Embryonic facial prominence (tissue), 1 donor: ENCODE data around the gene TMEM44.

ENCODE experiments used
- DNase-seq: peaks from one replicate; pipeline ENCODE4 v3.0.0-alpha.2; 2016; ENCODE audit errors: extremely low spot score

TMEM44 gene

DNA sequence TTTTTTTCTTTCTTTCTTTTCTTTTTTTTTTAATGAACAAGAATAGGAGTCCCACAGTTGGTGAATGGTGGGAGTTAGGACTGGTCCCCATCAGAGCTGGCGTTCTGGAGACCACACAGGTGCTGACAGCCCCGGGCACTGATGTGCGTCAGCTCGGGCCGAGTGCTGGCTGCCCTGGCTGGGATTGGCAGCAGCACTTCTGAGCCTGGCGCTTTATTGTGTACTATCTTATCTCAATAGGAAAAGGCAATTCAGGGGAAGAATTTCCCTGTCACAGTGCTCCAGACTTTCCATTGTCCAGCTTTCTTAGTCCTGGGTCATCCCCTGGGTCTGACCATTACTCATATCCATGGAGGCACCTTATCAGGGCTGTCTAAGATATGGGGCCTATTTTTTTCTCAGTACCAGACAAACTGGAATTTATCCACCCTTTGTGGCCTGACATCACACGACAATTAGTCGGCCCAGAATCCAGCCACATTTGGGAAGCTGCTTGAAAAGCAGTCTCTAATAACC lies 54.1 kb downstream of the TMEM44 start:
- no peak for DNase-seq

DNA sequence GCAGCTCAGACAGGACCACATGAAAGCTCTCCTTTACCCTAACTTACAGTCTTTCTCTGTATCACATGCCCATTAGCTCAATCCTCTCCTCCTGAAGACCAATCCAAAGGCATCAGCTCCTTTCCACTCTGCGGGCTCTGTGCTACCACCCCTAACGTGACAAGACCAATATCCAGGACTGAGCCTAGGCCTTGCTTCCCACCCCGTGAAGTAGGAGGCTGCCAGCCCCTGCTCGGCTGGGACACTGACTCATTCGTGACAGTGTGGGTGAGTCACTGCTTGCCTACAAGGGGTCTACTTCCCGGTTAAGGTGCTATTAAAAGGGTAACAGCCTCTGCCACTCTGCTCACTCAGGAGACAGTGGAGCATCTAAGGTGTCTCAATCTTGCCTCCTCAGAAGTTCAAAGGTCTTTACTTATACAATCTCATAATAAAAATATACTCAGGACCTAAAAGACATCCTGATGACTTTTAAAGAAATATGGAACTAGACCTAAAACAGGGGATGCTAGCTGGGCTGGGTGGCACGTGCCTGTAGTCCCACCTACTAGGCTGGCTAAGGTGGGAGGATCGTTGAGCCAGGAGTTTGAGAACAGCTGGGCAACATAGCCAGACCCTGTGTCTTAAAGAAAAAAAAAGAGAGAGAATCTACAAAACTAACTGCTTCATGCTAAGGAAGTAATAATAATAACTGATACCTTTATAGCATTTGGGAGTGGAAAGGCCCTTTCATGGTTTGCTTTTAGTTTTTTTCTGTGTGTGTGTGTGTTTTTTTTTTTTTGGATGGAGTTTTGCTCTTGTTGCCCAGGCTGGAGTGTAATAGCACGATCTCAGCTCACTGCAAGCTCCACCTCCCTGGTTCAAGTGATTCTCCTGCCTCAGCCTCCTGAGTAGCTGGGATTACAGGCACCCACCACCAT lies 55.0 kb downstream of the TMEM44 start:
- no peak for DNase-seq

DNA sequence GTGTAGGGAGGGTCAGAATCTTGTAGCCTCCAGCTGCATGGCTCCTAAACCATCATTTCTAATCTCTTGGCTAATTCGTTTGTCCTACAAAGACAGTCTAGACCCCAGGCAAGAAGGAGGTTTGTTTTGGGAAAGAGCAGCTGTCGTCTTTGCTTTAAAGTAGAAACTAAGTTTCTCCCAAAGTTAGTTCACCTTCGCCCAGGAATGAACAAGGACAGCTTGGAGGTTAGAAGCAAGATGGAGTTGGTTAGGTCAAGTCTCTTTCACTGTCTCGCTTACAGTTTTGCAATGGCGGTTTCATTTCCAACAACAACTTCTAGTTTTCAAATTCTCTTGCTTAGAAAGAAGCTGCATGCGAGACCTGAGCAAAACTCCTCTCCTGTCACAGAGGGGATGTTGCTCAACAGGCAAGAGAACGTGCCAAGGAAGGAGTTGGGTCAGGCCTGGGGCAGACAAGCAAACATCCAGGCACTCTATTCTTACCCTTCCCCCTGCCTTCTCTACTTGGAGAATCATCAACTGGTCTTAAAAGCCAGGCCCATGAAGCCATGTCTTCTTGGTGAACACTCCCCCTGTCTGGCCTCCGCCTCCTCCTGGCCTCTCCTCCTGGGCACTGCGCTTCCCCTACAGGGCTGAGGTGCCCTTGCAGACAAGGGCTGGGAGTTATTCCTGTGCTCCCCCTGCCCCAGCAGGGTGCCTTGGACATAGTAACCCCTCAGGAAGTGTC lies 57.6 kb downstream of the TMEM44 start:
- no peak for DNase-seq

DNA sequence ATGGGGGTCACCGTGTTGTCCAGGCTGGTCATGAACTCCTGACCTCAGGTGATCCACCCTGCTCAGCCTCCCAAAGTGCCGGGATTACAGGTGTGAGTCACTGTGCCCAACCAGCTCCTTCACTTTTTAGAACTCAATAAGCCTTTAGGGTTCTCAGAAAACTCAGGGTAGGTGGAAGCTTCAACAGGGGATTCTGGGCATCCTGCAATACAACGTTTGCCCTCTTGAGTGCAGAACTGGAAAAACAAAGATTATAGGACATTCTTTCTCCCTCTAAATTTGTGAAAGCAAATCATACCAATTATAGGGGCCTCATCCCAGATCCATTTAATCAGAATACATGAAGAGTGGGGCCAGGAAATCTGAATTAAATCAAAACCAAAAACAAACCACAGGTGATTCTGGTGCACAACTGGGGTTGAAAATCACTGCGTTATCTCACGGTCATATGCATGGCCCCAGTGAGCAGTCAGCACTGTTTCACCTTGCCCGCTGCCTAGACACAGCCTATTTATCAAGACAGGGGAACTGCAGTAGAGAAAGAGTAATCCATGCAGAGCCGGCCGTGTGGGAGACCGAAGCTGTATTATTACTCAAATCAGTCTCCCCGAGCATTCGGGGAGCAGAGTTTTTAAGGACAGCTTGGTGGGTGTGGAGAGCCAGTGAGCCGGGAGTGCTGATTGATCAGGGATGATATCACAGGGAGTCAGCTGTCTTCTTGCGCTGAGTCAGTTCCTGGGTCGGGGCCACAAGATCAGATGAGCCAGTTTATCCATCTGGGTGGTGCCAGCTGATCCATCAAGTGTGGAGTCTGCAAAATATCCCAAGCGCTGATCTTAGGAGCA lies 58.4 kb downstream of the TMEM44 start:
- DNase-seq = no peak

DNA sequence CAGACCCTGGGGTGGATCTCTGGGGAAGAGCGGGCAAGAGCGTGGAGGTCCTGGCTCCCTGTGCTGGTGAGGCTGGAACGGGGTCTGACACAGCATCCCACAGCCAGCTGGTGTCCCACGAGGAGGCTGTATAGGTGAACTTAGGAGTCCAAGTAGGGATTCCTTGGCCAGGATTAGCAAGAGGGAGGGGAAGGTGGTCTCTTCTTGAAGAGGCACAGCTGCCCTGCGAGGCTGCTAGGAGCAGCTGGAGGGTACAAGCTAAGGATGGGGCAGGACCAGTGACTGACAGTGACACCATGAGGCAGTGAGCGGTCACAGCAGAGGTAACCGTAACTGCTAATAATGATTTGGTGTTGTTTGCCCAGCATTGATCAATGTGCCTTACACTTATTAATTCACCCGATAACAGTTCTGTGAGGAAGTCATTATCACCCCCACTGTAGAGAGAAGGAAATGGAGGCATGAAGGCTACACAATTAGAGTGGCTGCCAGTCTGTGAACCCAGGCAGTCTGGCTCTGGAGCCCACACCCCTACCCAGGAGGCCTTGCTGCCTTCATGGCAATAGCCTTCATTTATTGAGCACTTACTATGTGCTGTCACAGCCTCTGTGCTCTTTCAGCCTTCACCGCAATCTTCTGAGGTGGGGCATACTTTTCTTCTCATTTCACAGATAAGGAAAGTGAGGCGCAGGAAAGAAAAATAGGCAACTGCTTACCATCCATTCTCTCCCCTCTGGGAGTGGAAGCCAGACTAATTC lies 59.4 kb downstream of the TMEM44 start:
- DNase-seq = no peak

DNA sequence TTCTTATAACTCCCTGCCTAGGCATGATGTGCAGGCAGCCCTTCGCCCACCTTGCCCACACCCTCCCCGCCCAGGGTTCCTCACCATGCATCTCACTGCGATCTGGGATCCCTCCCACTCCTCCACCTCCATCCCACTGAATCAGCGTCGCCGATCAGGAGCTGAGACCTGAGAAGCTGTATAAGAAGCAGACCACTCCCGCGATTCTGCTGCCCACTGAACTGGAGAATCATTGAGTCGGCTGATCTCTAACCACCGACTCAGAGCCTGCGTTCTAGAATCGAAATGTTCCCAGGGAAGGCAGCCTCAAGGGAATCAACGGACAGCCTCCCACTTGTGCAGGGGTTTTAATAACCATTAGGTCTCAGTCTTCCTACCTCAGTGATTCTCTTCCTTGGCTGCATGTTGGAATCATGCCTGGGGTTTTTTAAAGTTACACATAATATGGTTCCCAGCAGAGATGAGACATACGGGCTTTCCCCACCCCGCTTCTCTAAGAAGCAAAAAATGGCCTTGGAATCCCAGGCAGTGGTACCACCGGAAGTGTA lies 60.2 kb downstream of the TMEM44 start:
- DNase-seq = no peak

DNA sequence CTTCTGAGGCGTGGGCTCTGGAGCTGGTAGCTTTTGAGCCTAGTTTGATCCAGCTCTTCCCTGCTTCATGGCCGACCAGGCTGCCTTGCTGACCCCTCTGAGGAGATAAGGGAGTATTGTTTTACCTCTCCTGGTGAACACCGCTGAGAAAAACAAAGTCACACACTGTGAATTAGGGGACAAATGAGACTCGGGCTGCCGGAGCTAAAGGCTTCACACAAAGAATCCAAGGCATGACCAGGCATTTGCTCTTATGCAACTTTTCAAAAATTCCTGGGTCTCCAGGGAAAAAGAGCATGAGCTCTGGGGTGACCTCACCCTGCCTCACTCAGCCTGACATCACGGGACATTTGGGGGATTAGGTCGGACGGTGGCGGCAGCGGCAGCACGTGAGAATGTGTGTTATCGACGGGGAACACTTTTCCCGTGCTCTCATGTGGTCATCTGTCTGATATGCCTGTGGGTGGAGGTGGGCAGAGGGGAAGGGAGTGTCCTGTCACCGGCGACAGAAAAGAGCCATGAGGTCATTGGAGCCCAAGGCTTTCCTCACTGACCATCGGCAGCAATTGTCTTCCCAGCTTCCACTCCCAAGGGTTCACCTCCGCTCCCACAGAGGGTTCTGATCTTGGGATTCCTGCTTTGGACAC lies 61.0 kb downstream of the TMEM44 start:
- no peak for DNase-seq

DNA sequence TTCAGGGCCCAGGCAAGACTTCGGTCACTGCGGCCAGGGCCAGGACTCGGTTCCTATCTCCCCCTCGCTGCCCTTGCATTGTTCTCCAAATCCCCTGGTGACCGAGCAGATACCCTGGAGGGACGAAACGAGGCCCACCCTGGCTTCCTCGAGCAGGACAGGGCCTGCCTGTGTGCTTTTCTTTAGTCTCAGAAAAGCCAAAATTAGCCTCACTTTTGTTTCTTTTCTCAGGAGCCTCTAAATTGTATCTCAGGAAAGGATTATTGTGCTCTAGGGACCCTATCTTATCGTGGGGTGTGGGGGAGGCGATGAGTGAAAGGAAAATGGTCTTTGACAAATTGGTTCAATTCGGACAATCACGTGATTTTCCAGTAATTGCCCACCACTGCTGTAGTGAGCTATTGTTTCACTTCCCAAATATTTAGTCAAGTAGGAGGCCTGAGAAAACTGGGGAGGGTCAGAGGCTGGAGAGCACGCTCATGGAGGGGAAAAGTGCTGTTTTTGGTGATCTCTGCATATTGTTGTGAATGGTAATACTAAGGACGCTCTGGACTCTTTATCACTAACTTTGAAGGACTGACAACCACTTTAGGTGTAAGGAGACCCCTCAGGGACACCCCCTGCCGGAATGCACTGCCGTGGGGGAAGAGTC lies 61.6 kb downstream of the TMEM44 start:
- DNase-seq = no peak

DNA sequence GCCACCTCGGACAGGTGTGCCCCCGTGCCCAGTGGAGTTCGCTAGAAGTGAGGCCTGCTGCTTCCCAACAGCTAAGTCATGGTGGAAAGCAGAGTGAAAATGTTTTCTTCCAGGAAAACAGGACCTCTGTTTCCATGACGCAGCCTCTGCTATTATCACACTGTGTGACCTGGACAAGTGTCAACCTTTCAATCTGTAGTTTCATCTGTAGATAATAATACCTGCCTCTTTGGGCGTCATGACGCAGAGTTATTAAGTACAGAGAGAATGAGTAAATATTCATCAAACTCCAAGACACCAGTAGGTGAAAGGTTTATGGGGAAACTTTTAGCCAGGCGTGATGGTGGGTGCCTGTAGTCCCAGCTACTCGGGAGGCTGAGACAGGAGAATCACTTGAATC lies 62.3 kb downstream of the TMEM44 start:
- no peak for DNase-seq

DNA sequence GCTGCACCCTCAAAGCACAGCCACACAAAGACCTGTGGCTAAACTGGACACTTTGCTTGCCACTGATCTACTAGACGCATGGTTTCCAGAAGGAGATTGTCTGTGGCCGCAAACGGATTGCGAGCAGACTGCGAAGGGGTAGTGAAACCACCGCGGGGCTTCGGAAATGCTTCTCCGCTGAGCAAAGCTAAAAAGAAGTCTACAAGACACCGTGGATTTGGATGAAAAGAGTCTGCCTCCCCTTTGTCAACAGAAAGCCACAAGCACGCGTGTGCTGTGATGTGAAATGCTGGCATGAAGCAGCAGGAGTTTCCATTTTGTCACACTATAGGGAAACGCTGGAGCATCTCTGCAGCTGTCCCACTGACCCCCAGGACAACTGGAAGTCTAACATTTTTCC lies 63.0 kb downstream of the TMEM44 start:
- no peak for DNase-seq

DNA sequence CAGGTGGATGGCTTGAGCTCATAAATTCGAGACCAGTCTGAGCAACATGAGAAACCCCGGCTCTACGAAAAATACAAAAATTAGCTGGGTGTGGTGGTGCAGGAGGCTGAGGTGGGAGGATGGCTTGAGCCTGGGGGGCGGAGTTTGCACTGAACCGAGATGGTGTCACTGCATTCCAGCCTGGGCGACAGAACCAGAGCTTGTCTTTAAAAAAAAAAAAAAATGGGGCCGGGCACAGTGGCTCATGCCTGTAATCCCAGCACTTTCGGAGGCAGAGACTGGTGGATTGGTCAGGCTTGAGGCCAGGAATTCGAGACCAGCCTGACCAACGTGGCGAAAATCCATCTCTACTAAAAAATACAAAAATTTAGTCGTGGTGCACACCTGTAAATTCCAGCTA lies 64.0 kb downstream of the TMEM44 start:
- DNase-seq = no peak

DNA sequence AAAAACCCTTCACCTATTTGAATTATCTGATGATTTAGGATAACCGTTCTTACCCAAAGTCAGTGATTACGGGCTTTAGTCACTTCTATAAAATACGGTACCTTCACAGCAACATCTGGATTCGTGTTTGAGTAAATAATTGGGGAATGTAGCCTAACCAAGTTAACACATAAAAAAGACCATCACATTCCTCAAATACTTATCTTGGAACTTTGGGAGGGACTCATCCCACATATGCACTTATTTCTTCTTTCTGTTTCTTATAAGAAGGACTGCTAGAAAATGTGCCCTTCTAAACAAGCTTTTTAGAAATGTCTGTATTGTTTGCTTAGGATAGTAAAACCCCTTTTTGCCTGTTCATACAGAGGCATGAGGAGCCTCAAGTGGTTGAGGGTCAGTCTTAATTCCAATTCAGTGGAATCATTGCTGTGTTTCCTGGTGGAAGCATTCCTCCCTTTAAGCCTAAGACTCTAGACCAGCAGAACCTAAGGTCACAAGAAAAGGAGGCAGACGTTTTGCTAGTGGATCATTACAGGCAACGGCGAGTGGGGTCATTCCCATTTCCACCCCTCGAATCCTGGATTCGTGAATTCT lies 67.5 kb downstream of the TMEM44 start:
- DNase-seq = no peak

DNA sequence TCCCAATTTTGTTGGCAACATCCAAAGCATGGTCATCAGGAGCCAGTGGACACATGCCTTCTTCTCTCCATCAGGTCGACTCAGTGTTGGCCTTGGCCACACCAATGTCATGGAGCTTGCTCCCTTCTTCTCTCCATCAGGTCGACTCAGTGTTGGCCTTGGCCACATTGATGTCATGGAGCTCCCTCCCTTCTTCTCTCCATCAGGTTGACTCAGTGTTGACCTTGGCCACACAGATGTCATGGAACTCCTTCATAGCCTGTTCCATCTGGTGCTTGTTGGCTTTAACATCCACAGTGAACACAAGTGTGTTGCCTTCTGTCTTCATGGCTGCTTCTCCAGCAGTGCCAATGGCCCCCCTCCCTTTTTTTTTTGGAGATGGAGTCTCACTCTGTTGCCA lies 70.2 kb downstream of the TMEM44 start:
- no peak for DNase-seq

DNA sequence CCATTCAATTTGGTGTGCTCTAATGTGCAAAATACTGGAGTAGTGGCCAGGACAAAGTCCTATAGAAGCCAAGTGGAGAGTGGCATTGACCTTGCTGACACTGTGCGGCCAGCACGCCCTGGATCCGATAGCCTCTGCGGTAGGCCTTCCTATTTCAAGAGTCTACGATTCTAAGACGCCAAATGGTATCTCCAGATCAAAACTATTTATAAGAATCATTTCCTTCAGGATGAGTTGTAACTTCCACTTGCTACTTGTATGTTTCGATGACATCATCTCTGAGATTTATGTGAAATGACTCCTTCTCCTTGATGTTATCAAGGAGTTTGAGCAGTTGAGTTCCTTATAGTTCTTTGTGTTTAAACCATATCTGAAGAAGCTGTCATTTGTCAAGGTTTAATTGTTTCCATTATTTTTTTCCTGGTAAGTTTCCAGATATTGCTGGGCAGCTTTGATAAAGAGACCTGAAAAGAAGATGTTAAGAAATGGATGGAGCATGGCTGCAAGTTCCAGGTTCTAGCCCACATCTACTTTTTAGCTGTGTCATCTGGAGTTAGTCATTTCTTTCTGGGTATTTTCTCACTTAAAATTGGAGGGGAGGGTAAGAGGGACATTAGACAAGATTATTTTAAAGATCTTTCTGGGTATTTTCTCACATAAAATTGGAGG lies 71.8 kb downstream of the TMEM44 start:
- DNase-seq = no peak

DNA sequence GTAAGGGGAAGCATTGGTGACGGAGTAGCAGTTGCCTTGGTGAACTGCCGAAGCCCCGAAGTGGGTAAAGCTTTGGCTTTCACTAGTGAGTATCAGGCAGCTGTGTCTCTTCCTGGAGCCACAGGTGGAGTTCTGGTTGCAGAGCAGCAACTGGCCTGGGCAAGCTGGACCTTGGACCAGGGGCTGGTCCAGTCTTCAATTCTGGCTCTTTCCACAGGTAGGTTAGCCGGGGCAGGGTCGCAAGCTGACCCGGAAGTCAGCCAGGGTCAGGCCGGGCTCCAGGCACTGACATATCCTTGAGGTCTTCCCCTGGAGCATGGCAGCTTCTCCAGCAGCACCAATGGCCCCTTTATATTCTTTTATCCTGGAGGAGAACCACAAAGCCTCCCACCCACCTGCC lies 73.2 kb downstream of the TMEM44 start:
- DNase-seq = no peak

DNA sequence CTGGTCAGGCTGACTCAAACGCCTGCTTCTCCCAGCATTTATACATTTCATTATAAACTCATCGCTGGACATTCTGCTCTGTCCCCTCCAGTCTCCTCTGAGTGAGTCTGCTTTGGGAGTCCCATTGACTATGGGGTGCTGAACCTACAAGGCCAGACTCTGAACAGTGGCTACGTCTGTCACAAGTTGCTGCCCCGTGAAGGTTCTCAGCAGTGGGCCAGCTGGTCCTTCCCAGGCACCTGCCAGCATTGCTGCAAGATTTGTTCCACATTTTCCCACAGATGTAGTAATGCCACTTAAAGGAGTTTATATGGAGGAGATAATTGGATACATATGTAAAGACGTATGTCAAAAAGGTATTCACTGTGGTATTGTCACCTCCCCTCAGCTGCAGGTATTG lies 73.7 kb downstream of the TMEM44 start:
- no peak for DNase-seq

DNA sequence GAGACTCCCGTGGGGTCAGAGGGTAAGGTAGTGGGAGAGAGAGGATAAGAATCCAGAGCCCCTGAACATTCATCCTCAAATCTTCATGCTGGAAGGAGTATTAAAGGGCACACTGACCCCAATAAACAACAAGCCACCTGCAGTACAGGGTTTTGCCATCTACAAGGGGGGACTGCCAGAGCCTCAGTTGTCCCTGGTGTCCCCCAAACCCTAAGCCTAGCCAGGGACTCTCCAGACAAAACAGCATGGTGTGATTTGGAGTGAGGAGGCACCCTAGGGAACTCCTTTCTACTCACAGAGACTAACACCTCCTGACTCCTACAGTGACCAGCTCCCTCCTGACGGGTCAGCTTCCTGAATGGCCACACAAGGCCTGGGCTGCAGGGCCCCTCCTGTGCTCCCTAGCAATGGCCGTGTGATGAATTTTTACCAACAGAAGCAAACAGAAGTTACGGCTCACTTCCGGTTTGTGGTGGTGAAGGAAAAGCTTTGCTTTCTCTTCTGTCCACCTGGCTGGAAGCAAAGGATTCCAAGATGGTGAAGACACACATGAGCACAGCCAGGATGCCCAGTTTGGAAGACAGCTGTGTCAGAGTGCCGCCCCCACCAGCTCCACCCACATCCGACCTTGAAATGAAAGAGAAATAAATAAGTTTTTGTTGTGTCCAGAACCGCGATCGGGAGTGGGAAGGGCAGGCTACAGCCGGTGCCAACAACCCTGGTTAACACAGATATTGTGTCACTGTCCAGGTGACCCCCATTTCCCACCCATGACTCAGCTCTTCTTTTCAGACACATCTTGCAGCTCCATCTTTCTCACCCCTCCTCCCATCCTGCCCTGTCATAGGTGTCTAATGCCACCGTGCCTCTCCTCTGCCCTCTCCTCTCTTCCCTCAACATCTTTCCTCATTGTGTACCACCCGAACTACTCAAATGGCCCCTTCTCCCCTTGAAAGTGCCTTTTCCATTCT lies 76.8 kb downstream of the TMEM44 start:
- no peak for DNase-seq
